HCT116 (cell line): ENCODE results near the gene TMEM186. TPM values are rescaled to one million over a fixed set of nuclear protein-coding genes. Genes with fewer than 3 reads are reported as not detected.

ENCODE experiments used
- ATAC-seq: fragments of 200-7000 bp; cut with Tn5 transposase; 2 replicates; pipeline ENCODE4 v1.9.1; 2020; ENCODE audit warnings: mild to moderate bottlenecking, moderate library complexity
- BruUV-seq: library from RNA; stranded (reverse); fragments of 400-500 nt; replicated peaks from 2 replicates; lab custom pipeline; 2021; lab: Mats Ljungman, UMichigan
- CTCF ChIA-PET: fragments of 300-600 bp; sonication (Branson Sonifier 250); formaldehyde crosslinking; loops from one replicate; lab custom pipeline; 2021; ENCODE audit warnings: antibody characterized with exemption; lab: Charles Lee
- POLR2A ChIA-PET: fragments of 300-600, 350-600 bp; sonication (Branson Sonifier 250); formaldehyde crosslinking; loops from one replicate; lab custom pipeline; 2021; ENCODE audit warnings: antibody characterized with exemption; lab: Charles Lee
- RAD21 ChIA-PET, 2 experiments: fragments of 300-600 bp; sonication (Branson Sonifier 250); formaldehyde crosslinking; loops; one replicate each; lab custom pipeline; 2023; ENCODE audit warnings: low total read pairs in 2 of 2; ENCODE audit not compliant: uncharacterized antibody in 2 of 2, unreplicated experiment in 2 of 2, low non-redundant PET in 1 of 2; lab: Charles Lee
- DNase-seq: peaks from one replicate; pipeline ENCODE4 v3.0.0-alpha.2; 2010; ENCODE audit warnings: low read depth, low spot score
- H2AFZ ChIP-seq: fragments of 200-600 bp; shearing (Covaris generic), sonication (generic); 2 replicates; pipeline ENCODE4 v1.6.1; 2017; ENCODE audit warnings: low read depth, mixed run types, mixed read lengths, antibody characterized with exemption, low read length; ENCODE audit not compliant: poor library complexity, severe bottlenecking
- H3K27ac ChIP-seq: 2 replicates; pipeline ENCODE4 v1.5.1; 2012; ENCODE audit warnings: low read depth, low read length
- H3K27me3 ChIP-seq: fragments of 200-600 bp; sonication (generic); 2 replicates; pipeline ENCODE4 v1.6.1; 2016; ENCODE audit warnings: mixed run types, low read length, mixed read lengths; ENCODE audit not compliant: insufficient read depth
- H3K36me3 ChIP-seq, 2 experiments: fragments of 200-500 bp in 1 of 2; fragments of 200-600 bp in 1 of 2; sonication (Bioruptor generic) in 1 of 2; sonication (generic) in 1 of 2; 2 replicates each; pipeline versions ENCODE4 v1.5.1 to v1.6.1; 2014 to 2016; ENCODE audit warnings: low read length in 2 of 2, inconsistent platforms in 1 of 2, mixed read lengths in 1 of 2, mixed run types in 1 of 2; ENCODE audit not compliant: insufficient read depth in 2 of 2, control insufficient read depth in 1 of 2
- H3K4me1 ChIP-seq, 2 experiments: fragments of 200-600 bp in 1 of 2; sonication (generic) in 1 of 2; 2 replicates each; pipeline versions ENCODE4 v1.5.1 to v1.6.1; 2012 to 2017; ENCODE audit warnings: low read length in 2 of 2, inconsistent platforms in 1 of 2, mild to moderate bottlenecking in 1 of 2, mixed read lengths in 1 of 2, mixed run types in 1 of 2, moderate library complexity in 1 of 2; ENCODE audit not compliant: insufficient read depth in 2 of 2, control insufficient read depth in 1 of 2
- H3K4me2 ChIP-seq: fragments of 200-600 bp; sonication (generic); 2 replicates; pipeline ENCODE4 v1.6.1; 2017; ENCODE audit warnings: mixed run types, low read length, mixed read lengths
- H3K4me3 ChIP-seq, 2 experiments: fragments of 200-600 bp in 1 of 2; sonication (generic) in 1 of 2; replicated peaks in 1 of 2; 2 replicates each; pipeline ENCODE4 v1.5.1; 2011 to 2016; ENCODE audit warnings: low read length in 2 of 2, control low read depth in 1 of 2, low read depth in 1 of 2, mild to moderate bottlenecking in 1 of 2, mixed read lengths in 1 of 2, mixed run types in 1 of 2
- H3K79me2 ChIP-seq: fragments of 200-600 bp; sonication (generic); 2 replicates; pipeline ENCODE4 v1.6.1; 2017; ENCODE audit warnings: mild to moderate bottlenecking, mixed run types, low read length, moderate library complexity, mixed read lengths; ENCODE audit not compliant: insufficient read depth
- H3K9ac ChIP-seq: fragments of 200-600 bp; sonication (generic); 2 replicates; pipeline ENCODE4 v1.6.1; 2016; ENCODE audit warnings: low read length, mixed read lengths
- H3K9me2 ChIP-seq: fragments of 200-600 bp; sonication (generic), shearing (Covaris generic); 2 replicates; pipeline ENCODE4 v1.6.1; 2017; ENCODE audit warnings: mixed run types, mild to moderate bottlenecking, moderate library complexity; ENCODE audit not compliant: insufficient read depth
- H3K9me3 ChIP-seq, 2 experiments: fragments of 200-500 bp in 1 of 2; fragments of 200-600 bp in 1 of 2; sonication (Bioruptor generic) in 1 of 2; sonication (generic) in 1 of 2; 2 replicates each; pipeline ENCODE4 v1.6.1; 2014 to 2017; ENCODE audit warnings: low read length in 2 of 2, mixed read lengths in 2 of 2, inconsistent platforms in 1 of 2, low read depth in 1 of 2, mild to moderate bottlenecking in 1 of 2, mixed run types in 1 of 2, moderate library complexity in 1 of 2; ENCODE audit not compliant: control insufficient read depth in 1 of 2, insufficient read depth in 1 of 2
- H4K20me1 ChIP-seq: fragments of 200-600 bp; sonication (generic), shearing (Covaris generic); 2 replicates; pipeline ENCODE4 v1.6.1; 2017; ENCODE audit warnings: mixed run types, mild to moderate bottlenecking, moderate library complexity; ENCODE audit not compliant: insufficient read depth
- CBX3 ChIP-seq: IDR thresholded peaks from 2 replicates; pipeline ENCODE4 v1.6.1; 2012; ENCODE audit warnings: low read depth
- EGR1 ChIP-seq: IDR thresholded peaks from 2 replicates; pipeline ENCODE4 v1.6.1; 2012; ENCODE audit warnings: low read depth
- ELF1 ChIP-seq: IDR thresholded peaks from 2 replicates; pipeline ENCODE4 v1.6.1; 2012; ENCODE audit warnings: low read depth, borderline replicate concordance
- EZH2phosphoT487 ChIP-seq: fragments of 200-600 bp; IDR thresholded peaks from 2 replicates; pipeline ENCODE4 v1.6.1; 2018; ENCODE audit warnings: antibody characterized with exemption, borderline replicate concordance
- POLR2AphosphoS5 ChIP-seq: IDR thresholded peaks from 2 replicates; pipeline ENCODE4 v1.6.1; 2011; ENCODE audit warnings: mild to moderate bottlenecking, low read depth, low read length, moderate library complexity
- SP1 ChIP-seq: IDR thresholded peaks from 2 replicates; pipeline ENCODE4 v1.6.1; 2012; ENCODE audit warnings: low read depth
- SRF ChIP-seq: IDR thresholded peaks from 2 replicates; pipeline ENCODE4 v1.6.1; 2012; ENCODE audit warnings: low read depth
- TCF7L2 ChIP-seq: IDR thresholded peaks from 2 replicates; pipeline ENCODE4 v1.7.0; 2011; ENCODE audit warnings: borderline replicate concordance, inconsistent platforms; ENCODE audit not compliant: insufficient read depth, insufficient read length; ENCODE audit errors: extremely low read depth
- YY1 ChIP-seq: IDR thresholded peaks from 2 replicates; pipeline ENCODE4 v1.6.1; 2011; ENCODE audit warnings: low read length, low read depth, moderate library complexity, mild to moderate bottlenecking; ENCODE audit not compliant: insufficient replicate concordance; ENCODE audit errors: extremely low read depth
- ZFX ChIP-seq: fragments of 450-650 bp; IDR thresholded peaks from 2 replicates; pipeline ENCODE4 v1.6.1; 2017
- ZNF274 ChIP-seq: fragments of 200-500 bp; sonication (Bioruptor generic); IDR thresholded peaks from 2 replicates; pipeline ENCODE4 v1.6.1; 2014; ENCODE audit warnings: mild to moderate bottlenecking, low read depth, low read length, inconsistent platforms
- intact Hi-C: fragments of 100-400 bp; cut with micrococcal nuclease; formaldehyde crosslinking; loops from 2 replicates; pipeline ENCODE4 v1.10.0; 2022
- total RNA-seq: library from RNA; stranded (reverse); gene quantifications from one replicate; pipeline ENCODE4 v1.2.1, GENCODE V29; 2021; ENCODE audit not compliant: unreplicated experiment
- TF ChIP-seq, protein P1 (sequence below): IDR thresholded peaks from 2 replicates; pipeline ENCODE4 v1.6.1; 2011; ENCODE audit warnings: mild to moderate bottlenecking, low read length, moderate library complexity; ENCODE audit not compliant: insufficient replicate concordance; ENCODE audit errors: extremely low read depth
- TF ChIP-seq, protein P2 (sequence below): IDR thresholded peaks from 2 replicates; pipeline ENCODE4 v1.6.1; 2012
- TF ChIP-seq, protein P3 (sequence below), 3 experiments: fragments of 200-600 bp in 1 of 3; sonication (generic) in 1 of 3; IDR thresholded peaks in 2 of 3; conservative IDR thresholded peaks in 1 of 3; 2 replicates each; pipeline ENCODE4 v1.5.1; 2012 to 2017; ENCODE audit warnings: low read depth in 2 of 3, low read length in 2 of 3, antibody characterized with exemption in 1 of 3, borderline replicate concordance in 1 of 3, control low read depth in 1 of 3, mild to moderate bottlenecking in 1 of 3, mixed read lengths in 1 of 3, mixed run types in 1 of 3, moderate library complexity in 1 of 3; ENCODE audit not compliant: insufficient read depth in 1 of 3

TMEM186 gene
- total RNA-seq, 1 experiment from 2014 or later: 14.0 TPM

DNA sequence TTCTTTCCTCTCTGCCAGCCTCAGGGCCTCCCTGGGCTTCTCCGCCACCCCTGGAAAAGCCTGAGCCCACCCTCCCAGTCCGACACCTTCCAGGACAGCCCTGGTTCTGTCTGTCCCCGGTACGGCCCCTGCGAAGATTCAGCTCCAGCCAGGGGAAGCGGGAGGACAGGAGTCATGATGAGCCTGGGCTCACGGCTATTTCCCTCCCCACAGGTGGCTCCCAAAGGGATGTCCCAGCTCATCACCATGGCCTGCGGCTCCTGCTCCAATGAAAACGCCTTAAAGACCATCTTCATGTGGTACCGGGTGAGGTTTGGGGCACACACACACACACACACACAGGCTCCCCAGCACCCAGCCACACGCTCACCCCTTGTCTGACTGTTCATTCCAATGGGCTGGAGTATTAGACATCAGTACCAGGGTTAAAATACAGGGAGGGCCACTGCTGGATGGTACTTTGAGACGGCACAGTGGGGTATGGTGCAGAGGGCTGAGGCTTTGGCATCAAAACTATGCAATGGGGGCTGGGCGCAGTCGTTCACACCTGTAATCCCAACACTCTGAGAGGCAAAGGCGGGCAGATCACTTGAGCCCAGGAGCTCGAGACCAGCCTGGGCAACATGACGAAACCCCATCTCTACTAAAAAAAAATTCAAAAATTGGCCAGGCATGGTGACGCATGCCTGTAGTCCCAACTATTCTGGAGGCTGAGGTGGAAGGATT is 32.8 kb downstream of the TMEM186 start:
- no peak overlapping the region for H2AFZ ChIP-seq
- intact Hi-C loops: no loop called here
- ChIA-PET POLR2A (no interaction called here), RAD21 (no interaction called here), CTCF (no interaction called here)
- no peak overlapping the region for H3K27ac ChIP-seq
- no peak for DNase-seq
- H3K4me1 ChIP-seq: no peaks in the 10 kb centered on the region
- ATAC-seq: no peak
- H3K4me3 ChIP-seq: no peak overlapping the region
- H3K9me2 ChIP-seq: no peaks in the 10 kb centered on the region
- H3K79me2 ChIP-seq: no peaks in the 10 kb centered on the region
- BruUV-seq: no TSS peak
- H4K20me1 ChIP-seq: no peaks in the 10 kb centered on the region
- no peak for TF ChIP-seq SP1
- no peak for TF ChIP-seq SRF
- no peak for TF ChIP-seq EZH2phosphoT487
- no peak for TF ChIP-seq POLR2AphosphoS5
- no peak for TF ChIP-seq YY1
- no peak for TF ChIP-seq TCF7L2
- no peak for TF ChIP-seq ZFX
- TF ChIP-seq ZNF274: no peak
- TF ChIP-seq, protein P1, sequence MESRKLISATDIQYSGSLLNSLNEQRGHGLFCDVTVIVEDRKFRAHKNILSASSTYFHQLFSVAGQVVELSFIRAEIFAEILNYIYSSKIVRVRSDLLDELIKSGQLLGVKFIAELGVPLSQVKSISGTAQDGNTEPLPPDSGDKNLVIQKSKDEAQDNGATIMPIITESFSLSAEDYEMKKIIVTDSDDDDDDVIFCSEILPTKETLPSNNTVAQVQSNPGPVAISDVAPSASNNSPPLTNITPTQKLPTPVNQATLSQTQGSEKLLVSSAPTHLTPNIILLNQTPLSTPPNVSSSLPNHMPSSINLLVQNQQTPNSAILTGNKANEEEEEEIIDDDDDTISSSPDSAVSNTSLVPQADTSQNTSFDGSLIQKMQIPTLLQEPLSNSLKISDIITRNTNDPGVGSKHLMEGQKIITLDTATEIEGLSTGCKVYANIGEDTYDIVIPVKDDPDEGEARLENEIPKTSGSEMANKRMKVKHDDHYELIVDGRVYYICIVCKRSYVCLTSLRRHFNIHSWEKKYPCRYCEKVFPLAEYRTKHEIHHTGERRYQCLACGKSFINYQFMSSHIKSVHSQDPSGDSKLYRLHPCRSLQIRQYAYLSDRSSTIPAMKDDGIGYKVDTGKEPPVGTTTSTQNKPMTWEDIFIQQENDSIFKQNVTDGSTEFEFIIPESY: no peak
- no peak for TF ChIP-seq CBX3
- TF ChIP-seq, protein P2, sequence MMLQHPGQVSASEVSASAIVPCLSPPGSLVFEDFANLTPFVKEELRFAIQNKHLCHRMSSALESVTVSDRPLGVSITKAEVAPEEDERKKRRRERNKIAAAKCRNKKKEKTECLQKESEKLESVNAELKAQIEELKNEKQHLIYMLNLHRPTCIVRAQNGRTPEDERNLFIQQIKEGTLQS: no peak
- TF ChIP-seq, protein P3, sequence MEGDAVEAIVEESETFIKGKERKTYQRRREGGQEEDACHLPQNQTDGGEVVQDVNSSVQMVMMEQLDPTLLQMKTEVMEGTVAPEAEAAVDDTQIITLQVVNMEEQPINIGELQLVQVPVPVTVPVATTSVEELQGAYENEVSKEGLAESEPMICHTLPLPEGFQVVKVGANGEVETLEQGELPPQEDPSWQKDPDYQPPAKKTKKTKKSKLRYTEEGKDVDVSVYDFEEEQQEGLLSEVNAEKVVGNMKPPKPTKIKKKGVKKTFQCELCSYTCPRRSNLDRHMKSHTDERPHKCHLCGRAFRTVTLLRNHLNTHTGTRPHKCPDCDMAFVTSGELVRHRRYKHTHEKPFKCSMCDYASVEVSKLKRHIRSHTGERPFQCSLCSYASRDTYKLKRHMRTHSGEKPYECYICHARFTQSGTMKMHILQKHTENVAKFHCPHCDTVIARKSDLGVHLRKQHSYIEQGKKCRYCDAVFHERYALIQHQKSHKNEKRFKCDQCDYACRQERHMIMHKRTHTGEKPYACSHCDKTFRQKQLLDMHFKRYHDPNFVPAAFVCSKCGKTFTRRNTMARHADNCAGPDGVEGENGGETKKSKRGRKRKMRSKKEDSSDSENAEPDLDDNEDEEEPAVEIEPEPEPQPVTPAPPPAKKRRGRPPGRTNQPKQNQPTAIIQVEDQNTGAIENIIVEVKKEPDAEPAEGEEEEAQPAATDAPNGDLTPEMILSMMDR (IDR thresholded peaks at IDR 0.05 in 2 of 3, conservative IDR thresholded peaks at IDR 0.05 in 1 of 3; ENCODE audit: borderline replicate concordance in 1 of 3, insufficient read depth in 1 of 3, low read depth in 2 of 3, low read length in 2 of 3): no peak
- no peak for TF ChIP-seq EGR1
- TF ChIP-seq ELF1: no peak
- H3K9me3 ChIP-seq: no peaks in the 10 kb centered on the region
- no peak overlapping the region for H3K4me2 ChIP-seq
- no peaks in the 10 kb centered on the region for H3K36me3 ChIP-seq
- H3K27me3 ChIP-seq: no peaks in the 10 kb centered on the region
- no peak overlapping the region for H3K9ac ChIP-seq
